Gastroesophageal sphincter (tissue), 4 donors: ENCODE data around the gene MED23. TPM values are rescaled to one million over a fixed set of nuclear protein-coding genes. Genes with fewer than 3 reads are reported as not detected.

ENCODE experiments used
- ATAC-seq: fragments of 150-250 bp; one replicate; pipeline ENCODE4 v1.9.1; 2016; ENCODE audit warnings: mild to moderate bottlenecking, moderate library complexity
- H3K27ac ChIP-seq, 4 donors: fragments of 200-600 bp; sonication (generic) in 3 of 4; 1 replicate in 3 of 4; 2 replicates in 1 of 4; pipeline ENCODE4 v1.5.1; 2016 to 2019
- H3K27me3 ChIP-seq: fragments of 200-600 bp; sonication (generic); one replicate; pipeline ENCODE4 v1.5.1; 2019
- H3K36me3 ChIP-seq, 2 donors: fragments of 200-600 bp; sonication (generic); one replicate each; pipeline ENCODE4 v1.5.1; 2019; ENCODE audit warnings: control low read depth in 1 of 2
- H3K4me1 ChIP-seq, 3 donors: fragments of 200-600 bp; sonication (generic); 1 replicate in 2 of 3; 2 replicates in 1 of 3; pipeline ENCODE4 v1.5.1; 2016 to 2019; ENCODE audit warnings: control low read depth in 2 of 3
- H3K4me3 ChIP-seq, 2 donors: fragments of 200-600 bp; sonication (generic); one replicate each; pipeline ENCODE4 v1.5.1; 2019; ENCODE audit warnings: mild to moderate bottlenecking in 1 of 2, moderate library complexity in 1 of 2
- H3K9me3 ChIP-seq, 3 donors: fragments of 200-600 bp; sonication (generic); one replicate each; pipeline ENCODE4 v1.5.1; 2017 to 2019; ENCODE audit warnings: control low read depth in 2 of 3
- EP300 ChIP-seq: sonication (generic); formaldehyde crosslinking; IDR thresholded peaks from one replicate; pipeline ENCODE4 v1.6.1; 2017; ENCODE audit warnings: antibody characterized with exemption, mild to moderate bottlenecking
- POLR2A ChIP-seq, 2 donors: fragments of 450-650 bp; IDR thresholded peaks; one replicate each; pipeline ENCODE4 v1.6.1; 2017; ENCODE audit warnings: antibody characterized with exemption in 2 of 2, mild to moderate bottlenecking in 2 of 2, moderate library complexity in 1 of 2
- POLR2AphosphoS5 ChIP-seq: sonication (generic); formaldehyde crosslinking; IDR thresholded peaks from one replicate; pipeline ENCODE4 v1.6.1; 2017; ENCODE audit warnings: antibody characterized with exemption
- WGBS, 2 donors: methylation state at CpG; one replicate each; pipeline ENCODE4 v1.1.5; 2018; ENCODE audit warnings: low coverage in 1 of 2; 5-methylcytosine and 5-hydroxymethylcytosine counted together
- total RNA-seq, 4 donors: library from RNA; depleted of rRNA; stranded (reverse); fragments of >200 nt; gene quantifications; one replicate each; pipeline ENCODE4 v1.1.0, GENCODE V29; 2016
- TF ChIP-seq, protein P1 (sequence below), 4 experiments: fragments of 200-600 bp in 2 of 4; fragments of 450-650 bp in 2 of 4; sonication (generic) in 1 of 4; IDR thresholded peaks; one replicate each; pipeline ENCODE4 v1.5.1; 2017 to 2019; ENCODE audit warnings: antibody characterized with exemption in 4 of 4, mild to moderate bottlenecking in 2 of 4, moderate library complexity in 2 of 4

Gene MED23
- total RNA-seq, 4 donors from 2014 or later = 16.9 to 35.2 (median 22.5) TPM

- 95 to 100% methylated on average over 9 to 11 of the region's 11 CpGs for WGBS, 2 donors
- Histone ChIP-seq H3K9me3 (no peaks in the 10 kb centered on the region), H3K4me3 (no peak overlapping the region), H3K36me3 (peaks cover 28 to 100% of the 10 kb centered on the region in 2 donors), H3K27me3 (no peaks in the 10 kb centered on the region), H3K27ac (no peak overlapping the region), H3K4me1 (no peaks in the 10 kb centered on the region)
- TF ChIP-seq POLR2A (IDR thresholded peaks at IDR 0.05) = no peak
- no peak for TF ChIP-seq EP300
- TF ChIP-seq, protein P1, sequence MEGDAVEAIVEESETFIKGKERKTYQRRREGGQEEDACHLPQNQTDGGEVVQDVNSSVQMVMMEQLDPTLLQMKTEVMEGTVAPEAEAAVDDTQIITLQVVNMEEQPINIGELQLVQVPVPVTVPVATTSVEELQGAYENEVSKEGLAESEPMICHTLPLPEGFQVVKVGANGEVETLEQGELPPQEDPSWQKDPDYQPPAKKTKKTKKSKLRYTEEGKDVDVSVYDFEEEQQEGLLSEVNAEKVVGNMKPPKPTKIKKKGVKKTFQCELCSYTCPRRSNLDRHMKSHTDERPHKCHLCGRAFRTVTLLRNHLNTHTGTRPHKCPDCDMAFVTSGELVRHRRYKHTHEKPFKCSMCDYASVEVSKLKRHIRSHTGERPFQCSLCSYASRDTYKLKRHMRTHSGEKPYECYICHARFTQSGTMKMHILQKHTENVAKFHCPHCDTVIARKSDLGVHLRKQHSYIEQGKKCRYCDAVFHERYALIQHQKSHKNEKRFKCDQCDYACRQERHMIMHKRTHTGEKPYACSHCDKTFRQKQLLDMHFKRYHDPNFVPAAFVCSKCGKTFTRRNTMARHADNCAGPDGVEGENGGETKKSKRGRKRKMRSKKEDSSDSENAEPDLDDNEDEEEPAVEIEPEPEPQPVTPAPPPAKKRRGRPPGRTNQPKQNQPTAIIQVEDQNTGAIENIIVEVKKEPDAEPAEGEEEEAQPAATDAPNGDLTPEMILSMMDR (IDR thresholded peaks at IDR 0.05) = no peak
- TF ChIP-seq POLR2AphosphoS5 = no peak
- no peak for ATAC-seq
Measured at GRCh38 chr6:131594074-131594473, 34.0 kb downstream of the MED23 start.

DNA sequence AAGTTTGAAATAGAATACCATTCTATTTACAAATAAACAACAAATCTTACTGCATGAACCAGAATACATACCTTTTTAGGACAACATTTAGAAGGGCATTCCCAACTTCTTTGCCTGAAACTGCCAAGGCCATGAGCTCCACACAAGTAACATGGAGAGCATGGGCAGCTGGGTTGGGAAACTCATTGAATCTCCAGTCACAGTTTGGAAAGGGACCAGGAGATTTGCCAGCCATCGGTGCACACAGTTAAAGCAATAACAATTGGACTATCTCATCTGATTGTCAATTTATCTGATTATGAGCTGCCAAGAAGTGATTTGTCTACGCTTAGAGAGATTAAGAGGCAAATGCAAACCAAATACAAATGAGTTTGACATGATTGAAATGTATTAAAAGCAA is 35.1 kb downstream of the MED23 start:
- H3K9me3 ChIP-seq = no peaks in the 10 kb centered on the region
- H3K27me3 ChIP-seq = no peaks in the 10 kb centered on the region
- H3K4me3 ChIP-seq = no peak overlapping the region
- 71 to 82% methylated on average over 1 to 2 of the region's 2 CpGs for WGBS, 2 donors
- TF ChIP-seq EP300 (no peak), POLR2AphosphoS5 (no peak), POLR2A (IDR thresholded peaks at IDR 0.05) (no peak)
- TF ChIP-seq, protein P1 (IDR thresholded peaks at IDR 0.05) = no peak
- no peaks in the 10 kb centered on the region for H3K4me1 ChIP-seq
- peaks cover 22 to 100% of the 10 kb centered on the region in 2 donors for H3K36me3 ChIP-seq
- ATAC-seq = no peak
- H3K27ac ChIP-seq = no peak overlapping the region

DNA sequence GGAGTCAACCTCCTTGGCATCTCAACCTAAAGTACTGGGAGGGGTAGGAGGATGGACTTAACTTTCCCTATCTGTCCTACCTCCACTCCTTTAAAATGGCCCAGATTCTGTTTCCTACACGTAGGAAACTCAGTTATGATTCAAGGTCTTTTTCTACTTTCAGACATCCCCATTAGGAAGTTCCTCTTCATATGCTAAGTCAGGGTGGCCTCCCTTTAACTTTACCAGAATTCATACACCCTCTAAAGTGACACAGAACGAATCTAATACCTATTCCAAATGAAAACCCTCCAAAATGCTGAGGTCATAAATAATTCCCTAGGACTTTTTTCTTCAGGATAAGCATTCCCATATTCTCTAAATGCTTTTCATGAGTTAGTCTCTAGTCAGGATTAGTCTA is 39.4 kb downstream of the MED23 start:
- H3K9me3 ChIP-seq = no peaks in the 10 kb centered on the region
- no peaks in the 10 kb centered on the region for H3K27me3 ChIP-seq
- no peak for ATAC-seq
- H3K27ac ChIP-seq = no peak overlapping the region
- peaks cover 14 to 100% of the 10 kb centered on the region in 2 donors for H3K36me3 ChIP-seq
- no peaks in the 10 kb centered on the region for H3K4me1 ChIP-seq
- WGBS, 2 donors = 60 to 79% methylated on average over 2 of the region's 2 CpGs
- no peak overlapping the region for H3K4me3 ChIP-seq
- TF ChIP-seq, protein P1 (IDR thresholded peaks at IDR 0.05) = no peak
- TF ChIP-seq POLR2AphosphoS5 (no peak), POLR2A (IDR thresholded peaks at IDR 0.05) (no peak), EP300 (no peak)

GRCh38 chr6:131587909-131588308 is 40.1 kb downstream of the MED23 start:
- Histone ChIP-seq H3K4me1 (no peaks in the 10 kb centered on the region), H3K9me3 (no peaks in the 10 kb centered on the region), H3K27ac (no peak overlapping the region), H3K4me3 (no peak overlapping the region), H3K36me3 (peaks cover 14 to 100% of the 10 kb centered on the region in 2 donors), H3K27me3 (no peaks in the 10 kb centered on the region)
- 93 to 94% methylated on average over 4 of the region's 4 CpGs for WGBS, 2 donors
- ATAC-seq = no peak
- TF ChIP-seq, protein P1 (IDR thresholded peaks at IDR 0.05) = no peak
- TF ChIP-seq POLR2A (IDR thresholded peaks at IDR 0.05) = no peak
- no peak for TF ChIP-seq POLR2AphosphoS5
- TF ChIP-seq EP300 = no peak

- no peaks in the 10 kb centered on the region for H3K27me3 ChIP-seq
- H3K27ac ChIP-seq = no peak overlapping the region
- TF ChIP-seq POLR2A (IDR thresholded peaks at IDR 0.05) = no peak
- 96% methylated on average over 3 to 4 of the region's 4 CpGs for WGBS, 2 donors
- peaks cover 12 to 100% of the 10 kb centered on the region in 2 donors for H3K36me3 ChIP-seq
- no peaks in the 10 kb centered on the region for H3K9me3 ChIP-seq
- H3K4me1 ChIP-seq = no peaks in the 10 kb centered on the region
- H3K4me3 ChIP-seq = no peak overlapping the region
- no peak for ATAC-seq
Measured at GRCh38 chr6:131586543-131586942, 41.5 kb downstream of the MED23 start.

DNA sequence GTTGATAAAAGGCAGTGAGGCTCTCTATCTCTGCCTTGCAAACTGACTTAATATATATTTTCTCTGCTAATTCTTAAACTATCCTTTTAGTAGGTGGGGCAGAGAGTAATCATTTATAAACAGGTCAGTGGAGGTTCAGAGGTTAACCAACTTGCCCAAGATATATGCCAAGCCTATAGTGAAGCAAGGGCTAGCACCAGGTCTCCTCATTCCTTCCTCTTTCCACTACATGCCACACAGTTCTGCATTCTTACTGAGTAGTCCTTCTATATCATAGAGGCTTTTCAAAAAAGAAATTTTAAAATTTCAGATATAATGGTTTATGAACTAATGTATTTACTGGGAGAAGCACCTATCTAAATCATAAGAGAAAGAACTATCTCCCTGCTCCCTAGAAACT is 46.5 kb downstream of the MED23 start:
- Histone ChIP-seq H3K4me1 (no peaks in the 10 kb centered on the region), H3K4me3 (no peak overlapping the region), H3K27ac (no peak overlapping the region), H3K9me3 (no peaks in the 10 kb centered on the region), H3K27me3 (no peaks in the 10 kb centered on the region), H3K36me3 (peaks cover 9 to 100% of the 10 kb centered on the region in 2 donors)
- TF ChIP-seq EP300 = no peak
- no peak for TF ChIP-seq POLR2AphosphoS5
- TF ChIP-seq, protein P1 (IDR thresholded peaks at IDR 0.05) = no peak
- TF ChIP-seq POLR2A (IDR thresholded peaks at IDR 0.05) = no peak
- ATAC-seq = no peak
